GM19468 (cell line): ENCODE measurements around the gene SEC63.
"Not testable (repeated sequence)": the region's sequence is repeated elsewhere in the genome, so short reads cannot be mapped to it uniquely, and the experiment has no call there.

Source experiments
- ATAC-seq: cut with Tn5 transposase; IDR thresholded peaks from one replicate; pipeline ENCODE4 v1.9.1; 2021; ENCODE audit warnings: mild to moderate bottlenecking, moderate library complexity, moderate number of reproducible peaks; ENCODE audit not compliant: unreplicated experiment; ENCODE audit errors: extremely low read depth

The SEC63 gene

GRCh38 chr6:107957909-107958688, at the start of gene SEC63:
TSS of gene SEC63 (minus strand) at chr6:107958208. CDS start at chr6:107958009, 199 bp downstream.
- peak; percentile 37 for ATAC-seq

GRCh38 chr6:108005961-108006360, 48.0 kb upstream of the SEC63 start:
- ATAC-seq: no peak

GRCh38 chr6:108004861-108005260, 46.9 kb upstream of the SEC63 start:
- no peak for ATAC-seq

- no peak for ATAC-seq
Observed at GRCh38 chr6:108002365-108003221, 44.6 kb upstream of the SEC63 start.

GRCh38 chr6:108001696-108002231, 43.8 kb upstream of the SEC63 start:
- ATAC-seq: no peak

GRCh38 chr6:108000259-108000658, 42.3 kb upstream of the SEC63 start:
- not testable (repeated sequence) for ATAC-seq

- ATAC-seq: no peak
Observed at GRCh38 chr6:107999341-107999740, 41.3 kb upstream of the SEC63 start.

- ATAC-seq: no peak
Observed at GRCh38 chr6:107991772-107992550, 34.0 kb upstream of the SEC63 start.

- no peak for ATAC-seq
Observed at GRCh38 chr6:107991061-107991460, 33.1 kb upstream of the SEC63 start.

- not testable (repeated sequence) for ATAC-seq
Observed at GRCh38 chr6:107990587-107990986, 32.6 kb upstream of the SEC63 start.

- ATAC-seq: no peak
Observed at GRCh38 chr6:107989166-107990094, 31.4 kb upstream of the SEC63 start.

GRCh38 chr6:107988570-107988969, 30.6 kb upstream of the SEC63 start:
- no peak for ATAC-seq

GRCh38 chr6:107987805-107988204, 29.8 kb upstream of the SEC63 start:
- ATAC-seq: no peak

- no peak for ATAC-seq
Observed at GRCh38 chr6:107985701-107986100, 27.7 kb upstream of the SEC63 start.

- no peak for ATAC-seq
Observed at GRCh38 chr6:107983811-107984210, 25.8 kb upstream of the SEC63 start.

GRCh38 chr6:107982486-107982885, 24.5 kb upstream of the SEC63 start:
- no peak for ATAC-seq

GRCh38 chr6:107981695-107982094, 23.7 kb upstream of the SEC63 start:
- no peak for ATAC-seq

- ATAC-seq: no peak
Observed at GRCh38 chr6:107977283-107977682, 19.3 kb upstream of the SEC63 start.

- no peak for ATAC-seq
Observed at GRCh38 chr6:107976155-107976783, 18.3 kb upstream of the SEC63 start.
